Mesendoderm (in vitro differentiated cells): ENCODE data around the gene LIN37.

Experiments used
- DNase-seq: peaks from one replicate; pipeline ENCODE4 v3.0.0; 2013
- H2AK5ac ChIP-seq: 2 replicates; pipeline ENCODE4 v1.6.1; 2013; ENCODE audit warnings: low read length, inconsistent platforms
- H2BK120ac ChIP-seq: 2 replicates; pipeline ENCODE4 v1.6.1; 2013; ENCODE audit warnings: low read depth, mild to moderate bottlenecking, low read length, moderate library complexity, mixed read lengths
- H2BK15ac ChIP-seq: replicated peaks from 2 replicates; pipeline ENCODE4 v1.6.1; 2013; ENCODE audit warnings: low read depth, mild to moderate bottlenecking, moderate library complexity
- H2BK5ac ChIP-seq: 2 replicates; pipeline ENCODE4 v1.6.1; 2013; ENCODE audit warnings: low read length, inconsistent platforms
- H3K18ac ChIP-seq: 2 replicates; pipeline ENCODE4 v1.6.1; 2013; ENCODE audit warnings: mild to moderate bottlenecking, low read length, mixed read lengths
- H3K23ac ChIP-seq: one replicate; pipeline ENCODE4 v1.6.1; 2013; ENCODE audit warnings: low read length
- H3K27ac ChIP-seq: 2 replicates; pipeline ENCODE4 v1.5.1; 2013; ENCODE audit warnings: low read depth, mild to moderate bottlenecking, inconsistent platforms, low read length, moderate library complexity
- H3K27me3 ChIP-seq: 2 replicates; pipeline ENCODE4 v1.6.1; 2013; ENCODE audit warnings: low read length, control low read depth, mild to moderate bottlenecking, inconsistent platforms; ENCODE audit not compliant: insufficient read depth, poor library complexity
- H3K36me3 ChIP-seq: 2 replicates; pipeline ENCODE4 v1.6.1; 2013; ENCODE audit warnings: low read length, inconsistent platforms; ENCODE audit not compliant: control insufficient read depth, insufficient read depth
- H3K4ac ChIP-seq: one replicate; pipeline ENCODE4 v1.6.1; 2013; ENCODE audit warnings: low read depth, mild to moderate bottlenecking, low read length, moderate library complexity
- H3K4me1 ChIP-seq: 2 replicates; pipeline ENCODE4 v1.6.1; 2013; ENCODE audit warnings: low read depth, low read length, inconsistent platforms; ENCODE audit not compliant: control insufficient read depth
- H3K4me2 ChIP-seq: 2 replicates; pipeline ENCODE4 v1.6.1; 2013; ENCODE audit warnings: low read length
- H3K4me3 ChIP-seq: 2 replicates; pipeline ENCODE4 v1.5.1; 2013; ENCODE audit warnings: mild to moderate bottlenecking, low read length
- H3K56ac ChIP-seq: one replicate; pipeline ENCODE4 v1.6.1; 2013; ENCODE audit warnings: low read length
- H3K79me1 ChIP-seq: 2 replicates; pipeline ENCODE4 v1.6.1; 2013; ENCODE audit warnings: low read length, inconsistent platforms
- H3K79me2 ChIP-seq: 2 replicates; pipeline ENCODE4 v1.6.1; 2013; ENCODE audit warnings: mild to moderate bottlenecking, low read length; ENCODE audit not compliant: control insufficient read depth, insufficient read depth
- H3K9ac ChIP-seq: 2 replicates; pipeline ENCODE4 v1.6.1; 2013; ENCODE audit warnings: low read length, inconsistent platforms
- H4K5ac ChIP-seq: one replicate; pipeline ENCODE4 v1.6.1; 2013; ENCODE audit warnings: low read length
- H4K8ac ChIP-seq: one replicate; pipeline ENCODE4 v1.6.1; 2013; ENCODE audit warnings: low read depth, mild to moderate bottlenecking, control low read depth, low read length, moderate library complexity
- WGBS: extraction: QIAGEN DNeasy Blood & Tissue Kit; methylation state at CpG from one replicate; pipeline ENCODE4 v1.1.7; 2013; ENCODE audit warnings: low lambda C conversion rate, missing lambda C conversion rate; ENCODE audit not compliant: insufficient coverage; ENCODE audit errors: extremely low coverage; 5-methylcytosine and 5-hydroxymethylcytosine counted together

The LIN37 gene

GRCh38 chr19:35736913-35737886, 11.2 kb upstream of the LIN37 start:
- WGBS: no CpG with 5 or more reads among the region's 22 CpGs
- Histone ChIP-seq H2BK5ac (no peak overlapping the region), H3K23ac (no peak overlapping the region), H3K79me1 (no peaks in the 10 kb centered on the region), H3K4me2 (no peak overlapping the region), H2BK120ac (no peak overlapping the region), H3K56ac (no peak overlapping the region), H3K4ac (no peak overlapping the region), H3K4me3 (no peak overlapping the region), H2AK5ac (no peak overlapping the region), H4K8ac (no peak overlapping the region), H2BK15ac (no peak overlapping the region), H4K5ac (no peak overlapping the region), H3K9ac (no peak overlapping the region), H3K36me3 (peaks cover 12% of the 10 kb centered on the region), H3K27ac (no peak overlapping the region), H3K27me3 (no peaks in the 10 kb centered on the region), H3K18ac (no peak overlapping the region), H3K4me1 (no peaks in the 10 kb centered on the region), H3K79me2 (no peaks in the 10 kb centered on the region)
- peak; percentile 18 for DNase-seq

DNA sequence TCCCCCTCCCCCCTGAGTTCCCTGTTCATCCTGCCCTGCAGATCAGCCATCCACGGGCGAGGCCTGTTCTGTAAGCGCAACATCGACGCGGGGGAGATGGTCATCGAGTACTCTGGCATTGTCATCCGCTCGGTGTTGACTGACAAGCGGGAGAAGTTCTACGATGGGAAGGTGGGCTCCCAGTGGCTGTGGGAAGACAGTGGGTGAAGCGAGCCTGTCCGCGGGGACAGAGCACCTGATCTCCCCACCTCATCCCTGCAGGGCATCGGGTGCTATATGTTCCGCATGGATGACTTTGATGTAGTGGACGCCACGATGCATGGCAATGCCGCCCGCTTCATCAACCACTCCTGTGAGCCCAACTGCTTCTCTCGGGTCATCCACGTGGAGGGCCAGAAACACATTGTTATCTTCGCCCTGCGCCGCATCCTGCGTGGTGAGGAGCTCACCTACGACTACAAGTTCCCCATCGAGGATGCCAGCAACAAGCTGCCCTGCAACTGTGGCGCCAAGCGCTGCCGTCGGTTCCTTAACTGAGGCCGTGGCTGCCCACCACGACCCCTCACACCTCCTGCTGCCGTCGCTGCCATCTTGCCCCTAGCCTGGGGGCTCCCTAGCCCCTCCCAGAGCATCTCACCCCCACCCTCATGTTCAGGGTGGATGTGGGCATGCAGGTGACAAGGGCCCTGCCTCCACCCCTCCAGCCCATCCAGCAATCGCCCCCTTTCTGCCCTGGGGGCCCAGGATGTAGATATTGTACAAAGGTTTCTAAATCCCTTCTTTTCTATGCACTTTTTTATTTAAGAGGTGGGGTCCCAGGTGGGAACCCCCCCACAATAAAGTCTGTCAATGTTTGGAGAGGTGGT, 10.1 kb upstream of the LIN37 start:
- no peak overlapping the region for H3K9ac ChIP-seq
- H4K8ac ChIP-seq: no peak overlapping the region
- no peaks in the 10 kb centered on the region for H3K79me2 ChIP-seq
- H3K27me3 ChIP-seq: no peaks in the 10 kb centered on the region
- H3K4me1 ChIP-seq: no peaks in the 10 kb centered on the region
- no peak overlapping the region for H3K27ac ChIP-seq
- no peak overlapping the region for H3K56ac ChIP-seq
- no peak overlapping the region for H3K4me2 ChIP-seq
- H3K23ac ChIP-seq: no peak overlapping the region
- no peaks in the 10 kb centered on the region for H3K79me1 ChIP-seq
- WGBS: no CpG with 5 or more reads among the region's 37 CpGs
- no peak overlapping the region for H3K18ac ChIP-seq
- DNase-seq: no peak
- H3K4ac ChIP-seq: no peak overlapping the region
- H3K4me3 ChIP-seq: no peak overlapping the region
- H2BK120ac ChIP-seq: no peak overlapping the region
- peaks cover 12% of the 10 kb centered on the region for H3K36me3 ChIP-seq
- H2AK5ac ChIP-seq: no peak overlapping the region
- H2BK15ac ChIP-seq: no peak overlapping the region
- no peak overlapping the region for H4K5ac ChIP-seq
- H2BK5ac ChIP-seq: no peak overlapping the region

DNA sequence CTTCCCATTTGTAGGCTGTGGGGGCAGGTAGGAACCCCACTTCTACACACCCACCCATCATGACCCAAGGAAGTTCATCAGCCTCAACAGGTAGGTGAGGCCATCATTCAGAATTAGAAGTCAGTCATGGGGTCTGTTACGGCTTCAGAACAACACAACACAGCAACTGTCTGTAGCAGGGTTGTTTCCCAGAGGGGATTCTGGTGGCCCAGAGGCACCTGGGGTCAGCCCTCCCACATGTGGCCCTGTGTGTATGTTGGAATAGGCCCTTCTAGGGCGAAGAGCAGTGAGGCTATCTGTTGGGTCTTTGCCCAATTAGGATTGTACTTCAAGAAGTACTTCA, 9.5 kb upstream of the LIN37 start:
- H2BK5ac ChIP-seq: no peak overlapping the region
- no peaks in the 10 kb centered on the region for H3K27me3 ChIP-seq
- no peaks in the 10 kb centered on the region for H3K79me2 ChIP-seq
- no peak overlapping the region for H3K4ac ChIP-seq
- DNase-seq: no peak
- no peak overlapping the region for H2AK5ac ChIP-seq
- no CpG with 5 or more reads among the region's 2 CpGs for WGBS
- no peak overlapping the region for H3K9ac ChIP-seq
- no peak overlapping the region for H2BK15ac ChIP-seq
- no peaks in the 10 kb centered on the region for H3K4me1 ChIP-seq
- no peak overlapping the region for H3K27ac ChIP-seq
- no peak overlapping the region for H2BK120ac ChIP-seq
- no peak overlapping the region for H3K56ac ChIP-seq
- no peak overlapping the region for H3K4me2 ChIP-seq
- no peak overlapping the region for H3K4me3 ChIP-seq
- H3K79me1 ChIP-seq: no peaks in the 10 kb centered on the region
- H3K23ac ChIP-seq: no peak overlapping the region
- H4K8ac ChIP-seq: no peak overlapping the region
- H3K18ac ChIP-seq: no peak overlapping the region
- peaks cover 11% of the 10 kb centered on the region for H3K36me3 ChIP-seq
- H4K5ac ChIP-seq: no peak overlapping the region

- Histone ChIP-seq H3K36me3 (peaks cover 9% of the 10 kb centered on the region), H3K4me1 (no peaks in the 10 kb centered on the region), H2BK120ac (no peak overlapping the region), H3K4ac (no peak overlapping the region), H4K5ac (no peak overlapping the region), H3K4me3 (no peak overlapping the region), H2AK5ac (no peak overlapping the region), H3K27me3 (no peaks in the 10 kb centered on the region), H3K18ac (no peak overlapping the region), H3K23ac (no peak overlapping the region), H3K27ac (no peak overlapping the region), H3K79me2 (no peaks in the 10 kb centered on the region), H3K4me2 (peak overlapping the region; percentile 93), H4K8ac (no peak overlapping the region), H3K9ac (peak overlapping the region; percentile 79), H3K79me1 (no peaks in the 10 kb centered on the region), H2BK5ac (no peak overlapping the region), H2BK15ac (no peak overlapping the region), H3K56ac (peak overlapping the region; percentile 73)
- no peak for DNase-seq
- WGBS: no CpG with 5 or more reads among the region's 29 CpGs
Observed at GRCh38 chr19:35739275-35740107, 8.9 kb upstream of the LIN37 start.

DNA sequence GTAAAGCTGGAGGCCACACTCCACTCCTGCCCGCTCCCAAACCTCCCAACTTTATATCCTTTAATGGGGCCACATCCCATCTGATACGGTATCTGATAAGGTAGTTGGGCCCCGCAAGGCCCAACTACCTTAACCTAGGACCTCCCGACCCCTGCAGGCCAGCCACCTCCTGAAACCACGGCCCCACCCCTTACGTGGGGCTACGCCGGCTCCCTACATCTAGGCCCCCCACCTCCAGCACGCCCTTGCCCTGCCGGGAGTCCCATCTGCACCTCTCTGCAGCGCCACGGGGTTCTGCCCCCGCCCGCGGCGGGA, 8.3 kb upstream of the LIN37 start:
- Histone ChIP-seq H3K23ac (no peak overlapping the region), H3K4me2 (peak overlapping the region; percentile 93), H3K4ac (no peak overlapping the region), H2BK5ac (no peak overlapping the region), H3K79me1 (no peaks in the 10 kb centered on the region), H3K4me1 (no peaks in the 10 kb centered on the region), H4K8ac (no peak overlapping the region), H2BK120ac (no peak overlapping the region), H3K18ac (no peak overlapping the region), H3K36me3 (peaks cover 9% of the 10 kb centered on the region), H3K9ac (peak overlapping the region; percentile 79), H3K27me3 (no peaks in the 10 kb centered on the region), H3K56ac (peak overlapping the region; percentile 73), H2AK5ac (no peak overlapping the region), H3K4me3 (peak overlapping the region; percentile 57), H3K27ac (peak overlapping the region; percentile 13), H4K5ac (no peak overlapping the region), H3K79me2 (no peaks in the 10 kb centered on the region), H2BK15ac (no peak overlapping the region)
- no peak for DNase-seq
- no CpG with 5 or more reads among the region's 16 CpGs for WGBS
